NCI-H2196 (cell line): ENCODE measurements around the gene SNX22.

Experiments
- DNase-seq: peaks from one replicate; lab custom pipeline; 2025; ENCODE audit not compliant: unreplicated experiment; lab: John Stamatoyannopoulos, UW

Gene SNX22

GRCh38 chr15:64155802-64156651 lies 4.5 kb downstream of the SNX22 start:
- DNase-seq: no peak

- DNase-seq: no peak
Measured at GRCh38 chr15:64156652-64157331, 5.3 kb downstream of the SNX22 start.

GRCh38 chr15:64157599-64158125 lies 6.1 kb downstream of the SNX22 start:
- no peak for DNase-seq

GRCh38 chr15:64158363-64159134 lies 7.0 kb downstream of the SNX22 start:
- DNase-seq: no peak

- no peak for DNase-seq
Measured at GRCh38 chr15:64161688-64162477, 10.4 kb downstream of the SNX22 start.

GRCh38 chr15:64162478-64162868 lies 10.9 kb downstream of the SNX22 start:
- DNase-seq: no peak

- peak; percentile 92 for DNase-seq
Measured at GRCh38 chr15:64162869-64163658, 11.5 kb downstream of the SNX22 start, which contains the start of gene PPIB. Gene PPIB, minus strand, starts transcription at chr15:64163022. Its CDS starts 36 bp downstream, at chr15:64162986.

- DNase-seq: no peak
Measured at GRCh38 chr15:64163659-64164362, 12.3 kb downstream of the SNX22 start.

- no peak for DNase-seq
Measured at GRCh38 chr15:64164436-64164835, 12.9 kb downstream of the SNX22 start.

- no peak for DNase-seq
Measured at GRCh38 chr15:64166102-64166890, 14.8 kb downstream of the SNX22 start.

GRCh38 chr15:64180235-64180824 lies 28.8 kb downstream of the SNX22 start:
- no peak for DNase-seq

- no peak for DNase-seq
Measured at GRCh38 chr15:64182859-64183370, 31.4 kb downstream of the SNX22 start.

GRCh38 chr15:64185146-64185911 lies 33.8 kb downstream of the SNX22 start:
- DNase-seq: no peak

- no peak for DNase-seq
Measured at GRCh38 chr15:64187396-64188191, 36.1 kb downstream of the SNX22 start.

- DNase-seq: no peak
Measured at GRCh38 chr15:64191971-64192830, 40.7 kb downstream of the SNX22 start.
